Nephron progenitor cell (in vitro differentiated cells): ENCODE measurements around the gene LIMS2.

ENCODE experiments used
- DNase-seq: peaks from one replicate; pipeline ENCODE4 v3.0.0; 2021
- H3K27ac Mint-ChIP-seq: 2 replicates; pipeline ENCODE4 v1.8.0; 2021; ENCODE audit warnings: mild to moderate bottlenecking, moderate library complexity, mixed read lengths
- H3K27me3 Mint-ChIP-seq: 2 replicates; pipeline ENCODE4 v1.8.0; 2021; ENCODE audit warnings: mild to moderate bottlenecking, low read depth, mixed read lengths; ENCODE audit not compliant: poor library complexity
- H3K36me3 Mint-ChIP-seq: 2 replicates; pipeline ENCODE4 v1.8.0; 2021; ENCODE audit warnings: low read depth, mixed read lengths
- H3K4me1 Mint-ChIP-seq: 2 replicates; pipeline ENCODE4 v1.8.0; 2021; ENCODE audit warnings: mixed read lengths
- H3K4me3 Mint-ChIP-seq: 2 replicates; pipeline ENCODE4 v1.8.0; 2021; ENCODE audit warnings: mild to moderate bottlenecking, moderate library complexity, mixed read lengths
- H3K9me3 Mint-ChIP-seq: 2 replicates; pipeline ENCODE4 v1.8.0; 2021; ENCODE audit warnings: mild to moderate bottlenecking, moderate library complexity, mixed read lengths
- CTCF ChIP-seq: fragments of 200-600 bp; sonication (generic); IDR thresholded peaks from 2 replicates; pipeline ENCODE4 v1.5.0; 2021; ENCODE audit warnings: antibody characterized with exemption

Gene LIMS2

GRCh38 chr2:127641133-127641532 lies 34.2 kb downstream of the LIMS2 start:
- DNase-seq = no peak
- TF ChIP-seq CTCF = no peak
- Mint-ChIP-seq H3K4me1 (peaks cover 24% of the 10 kb centered on the region), H3K4me3 (no peak overlapping the region), H3K9me3 (no peaks in the 10 kb centered on the region), H3K36me3 (no peaks in the 10 kb centered on the region), H3K27me3 (peaks cover 7% of the 10 kb centered on the region), H3K27ac (no peak overlapping the region)

DNA sequence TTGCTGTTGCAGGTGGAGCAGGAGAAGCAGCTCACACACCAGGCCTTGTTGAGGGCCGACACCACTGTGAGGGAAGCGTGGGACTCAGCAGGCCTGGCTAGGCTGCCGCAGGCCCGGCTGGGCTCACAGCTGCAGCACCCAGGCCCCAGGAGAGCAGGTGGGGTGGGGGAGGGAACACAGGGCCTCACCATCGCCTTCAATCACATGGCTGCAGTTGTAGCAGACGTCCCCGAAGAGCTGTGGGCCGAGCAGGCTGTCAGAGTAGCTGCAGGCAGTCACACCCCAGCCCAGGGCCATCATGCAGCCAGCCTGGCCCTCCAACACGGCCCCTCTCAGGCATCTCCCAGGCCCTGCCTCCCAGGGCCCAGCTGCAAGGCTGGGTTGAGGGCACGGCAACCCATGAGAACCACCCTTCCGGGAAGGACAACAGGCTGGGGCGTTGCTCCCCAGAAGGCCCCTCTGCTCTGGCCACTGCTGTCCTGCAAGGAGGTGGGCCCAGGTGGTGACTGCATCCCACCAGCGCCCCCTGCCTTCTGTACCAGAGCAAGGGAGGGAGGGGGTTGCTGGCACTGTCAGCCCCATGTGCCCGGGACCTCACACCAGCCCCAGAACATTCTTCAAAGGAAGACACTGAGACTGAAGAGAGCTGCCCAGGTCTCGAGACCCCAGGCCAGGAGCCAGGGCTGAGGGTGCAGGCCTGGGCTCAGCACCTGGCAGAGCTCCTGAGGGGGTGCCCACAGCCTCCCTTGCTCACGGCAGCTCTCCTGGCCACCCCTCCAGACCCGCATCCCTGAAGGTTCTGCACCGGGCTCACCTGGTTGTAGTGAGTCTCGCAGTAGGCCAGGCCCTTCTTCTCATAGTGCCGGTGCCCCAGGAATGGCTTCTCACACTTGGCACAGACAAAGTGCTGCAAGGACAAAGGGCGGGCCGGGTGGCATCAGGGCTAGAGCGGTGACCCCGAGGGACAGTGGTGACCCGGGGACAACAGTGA lies 35.0 kb downstream of the LIMS2 start:
- DNase-seq = no peak
- no peak overlapping the region for H3K27ac Mint-ChIP-seq
- H3K36me3 Mint-ChIP-seq = no peaks in the 10 kb centered on the region
- H3K9me3 Mint-ChIP-seq = no peaks in the 10 kb centered on the region
- peaks cover 7% of the 10 kb centered on the region for H3K27me3 Mint-ChIP-seq
- peaks cover 17% of the 10 kb centered on the region for H3K4me1 Mint-ChIP-seq
- peak; percentile 8 for TF ChIP-seq CTCF
- no peak overlapping the region for H3K4me3 Mint-ChIP-seq

GRCh38 chr2:127639111-127639474 lies 36.2 kb downstream of the LIMS2 start:
- Mint-ChIP-seq H3K27ac (no peak overlapping the region), H3K36me3 (no peaks in the 10 kb centered on the region), H3K4me3 (no peak overlapping the region), H3K4me1 (peaks cover 8% of the 10 kb centered on the region), H3K27me3 (peaks cover 7% of the 10 kb centered on the region), H3K9me3 (no peaks in the 10 kb centered on the region)
- TF ChIP-seq CTCF = no peak
- no peak for DNase-seq

DNA sequence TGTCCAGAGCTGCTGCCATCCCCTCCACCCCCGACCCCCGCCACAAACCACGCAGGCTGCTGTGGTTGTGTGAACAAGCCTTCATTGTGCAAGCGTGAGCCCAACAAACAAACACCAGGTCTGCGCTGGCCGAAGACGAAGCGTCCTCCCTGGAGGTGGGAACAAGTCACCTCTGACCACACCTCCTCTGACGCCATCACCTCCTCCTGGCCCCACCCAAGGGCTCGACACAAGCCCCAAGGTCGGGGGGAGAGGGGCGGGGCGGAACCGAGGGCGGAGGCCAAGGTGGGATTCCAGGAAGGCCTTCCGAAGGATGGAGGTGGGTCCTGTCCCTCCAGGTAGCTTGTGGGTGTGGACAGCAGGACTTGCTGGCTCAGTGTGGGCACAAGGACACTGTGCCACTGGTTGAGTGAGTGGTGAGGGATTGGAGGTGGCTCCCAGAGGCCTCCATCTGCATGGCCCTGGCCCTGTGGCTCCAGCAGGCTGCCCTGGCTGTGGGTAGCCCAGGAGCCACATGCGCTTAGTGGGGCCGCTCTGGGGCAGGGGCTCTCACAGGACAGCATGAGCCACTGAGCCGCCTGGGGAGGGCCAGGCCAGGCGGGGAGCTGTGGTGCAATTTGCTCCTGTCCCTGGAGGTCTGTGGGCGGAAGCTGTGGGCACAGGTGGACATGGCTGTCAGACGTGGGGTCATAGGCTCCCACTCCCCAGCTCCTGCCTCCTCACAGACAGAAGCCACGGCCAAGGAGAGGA lies 36.8 kb downstream of the LIMS2 start:
- Mint-ChIP-seq H3K4me1 (peaks cover 8% of the 10 kb centered on the region), H3K27me3 (peaks cover 7% of the 10 kb centered on the region), H3K4me3 (no peak overlapping the region), H3K27ac (no peak overlapping the region), H3K9me3 (no peaks in the 10 kb centered on the region), H3K36me3 (no peaks in the 10 kb centered on the region)
- DNase-seq = no peak
- TF ChIP-seq CTCF = no peak

GRCh38 chr2:127637725-127638252 lies 37.5 kb downstream of the LIMS2 start:
- Mint-ChIP-seq H3K27ac (no peak overlapping the region), H3K36me3 (no peaks in the 10 kb centered on the region), H3K4me3 (no peak overlapping the region), H3K9me3 (no peaks in the 10 kb centered on the region), H3K4me1 (peaks cover 8% of the 10 kb centered on the region), H3K27me3 (peaks cover 7% of the 10 kb centered on the region)
- TF ChIP-seq CTCF = no peak
- DNase-seq = no peak
